Adipocyte (in vitro differentiated cells): ENCODE measurements around the gene CD84.
"Not testable (repeated sequence)": the region's sequence is repeated elsewhere in the genome, so short reads cannot be mapped to it uniquely, and the experiment has no call there.

Source experiments
- DNase-seq: peaks from one replicate; pipeline ENCODE4 v3.0.0-alpha.2; 2015; ENCODE audit warnings: low read depth
- H3K27me3 ChIP-seq: replicated peaks from 2 replicates; pipeline ENCODE4 v1.7.0; 2013; ENCODE audit warnings: mild to moderate bottlenecking, low read length, moderate library complexity; ENCODE audit not compliant: control insufficient read depth, insufficient read depth
- H3K36me3 ChIP-seq: 2 replicates; pipeline ENCODE4 v1.7.0; 2013; ENCODE audit warnings: low read length, mild to moderate bottlenecking, moderate library complexity; ENCODE audit not compliant: control insufficient read depth, insufficient read depth, severe bottlenecking
- H3K4me1 ChIP-seq: 2 replicates; pipeline ENCODE4 v1.7.0; 2013; ENCODE audit warnings: mild to moderate bottlenecking, low read length, moderate library complexity; ENCODE audit not compliant: control insufficient read depth, insufficient read depth
- H3K4me3 ChIP-seq: 2 replicates; pipeline ENCODE4 v1.7.0; 2013; ENCODE audit warnings: mild to moderate bottlenecking, low read length, moderate library complexity
- H3K9ac ChIP-seq: 2 replicates; pipeline ENCODE4 v1.7.0; 2013; ENCODE audit warnings: mild to moderate bottlenecking, low read length, moderate library complexity
- H3K9me3 ChIP-seq: 2 replicates; pipeline ENCODE4 v1.7.0; 2013; ENCODE audit warnings: mild to moderate bottlenecking, low read length, moderate library complexity; ENCODE audit not compliant: control insufficient read depth

Gene CD84

GRCh38 chr1:160520582-160520981 is 58.7 kb downstream of the CD84 start:
- no peaks in the 10 kb centered on the region for H3K27me3 ChIP-seq
- no peak for DNase-seq
- no peaks in the 10 kb centered on the region for H3K4me1 ChIP-seq
- H3K4me3 ChIP-seq = no peak overlapping the region
- H3K9me3 ChIP-seq = no peaks in the 10 kb centered on the region
- H3K9ac ChIP-seq = no peak overlapping the region
- no peaks in the 10 kb centered on the region for H3K36me3 ChIP-seq

DNA sequence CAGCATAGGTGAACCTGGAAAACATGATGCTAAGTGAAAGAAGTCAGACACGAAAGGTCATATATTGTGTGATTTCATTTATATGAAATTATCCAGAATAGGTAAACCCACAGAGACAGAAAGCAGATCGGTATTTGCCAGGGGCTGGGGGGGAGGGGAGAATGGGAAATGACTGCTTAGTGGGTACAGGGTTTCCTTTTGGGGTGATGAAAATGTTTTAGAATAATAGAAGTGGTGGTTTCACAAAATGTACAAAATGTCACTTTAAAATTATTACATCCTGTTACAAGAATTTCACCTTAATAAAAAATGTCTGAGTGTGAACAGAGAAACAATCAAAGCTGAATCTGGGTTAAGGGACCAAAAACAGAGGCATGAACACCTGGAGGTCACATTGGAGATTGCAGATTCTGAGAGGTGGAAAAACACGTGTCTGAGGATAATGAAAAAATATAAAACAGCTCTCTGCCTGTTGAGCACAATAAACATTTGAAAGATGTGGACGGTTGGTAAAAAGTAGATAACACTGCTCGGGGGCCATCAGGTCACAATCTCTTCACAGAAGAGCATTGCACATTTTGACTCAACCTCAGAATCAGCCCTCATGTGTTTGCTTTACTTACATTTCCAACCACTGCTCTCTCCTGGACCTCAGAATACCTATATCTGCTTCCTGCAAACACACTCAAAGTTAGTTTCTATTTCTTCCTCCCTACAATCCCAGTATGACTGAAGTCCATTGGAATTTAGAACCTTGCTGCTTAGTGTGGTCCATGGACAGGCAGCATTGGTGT is 59.5 kb downstream of the CD84 start:
- H3K4me1 ChIP-seq = no peaks in the 10 kb centered on the region
- no peaks in the 10 kb centered on the region for H3K9me3 ChIP-seq
- no peak for DNase-seq
- H3K27me3 ChIP-seq = no peaks in the 10 kb centered on the region
- no peaks in the 10 kb centered on the region for H3K36me3 ChIP-seq
- no peak overlapping the region for H3K4me3 ChIP-seq
- no peak overlapping the region for H3K9ac ChIP-seq

GRCh38 chr1:160517519-160517918 is 61.8 kb downstream of the CD84 start:
- not testable (repeated sequence) for H3K4me1 ChIP-seq, DNase-seq, H3K27me3 ChIP-seq, H3K9ac ChIP-seq, H3K36me3 ChIP-seq, H3K4me3 ChIP-seq
- H3K9me3 ChIP-seq = peaks cover 13% of the 10 kb centered on the region

DNA sequence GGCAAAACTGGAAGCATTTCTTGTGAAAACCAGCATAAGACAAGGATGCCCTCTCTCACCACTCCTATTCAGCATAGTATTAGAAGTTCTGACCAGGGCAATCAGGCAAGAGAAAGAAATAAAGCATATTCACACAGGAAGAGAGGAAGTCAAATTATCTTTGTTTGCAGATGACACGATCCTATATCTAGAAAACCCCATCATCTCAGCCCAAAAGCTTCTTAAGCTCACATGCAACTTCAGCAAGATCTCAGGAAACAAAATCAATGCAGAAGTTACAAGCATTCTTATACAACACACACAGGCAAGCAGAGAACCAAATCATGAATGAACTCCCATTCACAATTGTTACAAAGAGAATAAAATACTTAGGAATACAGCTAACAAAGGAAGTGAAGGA is 63.4 kb downstream of the CD84 start:
- not testable (repeated sequence) for H3K4me1 ChIP-seq, H3K36me3 ChIP-seq, H3K9ac ChIP-seq, H3K4me3 ChIP-seq, H3K27me3 ChIP-seq, DNase-seq
- H3K9me3 ChIP-seq = peaks cover 13% of the 10 kb centered on the region

DNA sequence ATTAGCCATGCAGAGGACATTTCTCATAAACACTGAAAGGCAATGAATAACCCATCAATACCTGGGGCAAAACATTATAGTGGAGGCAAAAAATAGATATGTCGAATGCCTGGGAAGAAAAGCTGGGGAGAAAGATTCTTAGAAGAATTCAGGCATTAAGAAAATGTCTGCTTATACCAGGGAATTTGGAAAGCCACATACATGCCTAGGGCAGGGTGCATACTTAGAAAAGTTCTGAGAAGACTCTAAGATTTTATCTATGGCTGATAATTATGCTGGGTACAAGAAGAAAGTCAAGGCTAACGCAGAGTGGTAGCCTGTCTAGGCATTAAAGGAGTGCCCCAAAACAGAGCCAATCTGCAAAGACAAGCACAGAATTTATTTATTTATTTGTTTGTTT is 74.6 kb downstream of the CD84 start:
- no peak for DNase-seq
- no peaks in the 10 kb centered on the region for H3K36me3 ChIP-seq
- no peaks in the 10 kb centered on the region for H3K4me1 ChIP-seq
- no peak overlapping the region for H3K4me3 ChIP-seq
- H3K9ac ChIP-seq = no peak overlapping the region
- no peaks in the 10 kb centered on the region for H3K27me3 ChIP-seq
- peaks cover 22% of the 10 kb centered on the region for H3K9me3 ChIP-seq

DNA sequence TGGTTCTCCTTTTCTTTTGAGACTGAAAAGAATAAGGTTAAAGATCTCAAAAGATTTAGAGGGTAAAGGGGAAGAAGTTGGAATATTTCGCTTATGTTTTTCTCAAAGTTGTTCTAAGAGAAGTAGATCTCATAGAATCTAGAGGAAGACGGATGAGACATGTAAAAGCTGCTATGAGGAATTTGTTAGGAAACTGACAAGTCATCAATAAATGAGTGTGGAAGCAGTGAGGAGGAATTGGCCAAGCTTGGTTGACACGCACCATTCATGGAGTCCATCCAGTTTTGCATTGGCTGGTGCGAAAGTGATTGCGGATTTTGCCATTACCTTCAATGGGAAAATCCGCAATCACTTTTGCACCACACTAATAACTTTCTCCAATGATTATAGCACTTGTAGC is 76.2 kb downstream of the CD84 start:
- Histone ChIP-seq H3K27me3 (no peaks in the 10 kb centered on the region), H3K9ac (no peak overlapping the region), H3K4me1 (no peaks in the 10 kb centered on the region), H3K9me3 (peaks cover 21% of the 10 kb centered on the region), H3K36me3 (no peaks in the 10 kb centered on the region), H3K4me3 (no peak overlapping the region)
- no peak for DNase-seq

DNA sequence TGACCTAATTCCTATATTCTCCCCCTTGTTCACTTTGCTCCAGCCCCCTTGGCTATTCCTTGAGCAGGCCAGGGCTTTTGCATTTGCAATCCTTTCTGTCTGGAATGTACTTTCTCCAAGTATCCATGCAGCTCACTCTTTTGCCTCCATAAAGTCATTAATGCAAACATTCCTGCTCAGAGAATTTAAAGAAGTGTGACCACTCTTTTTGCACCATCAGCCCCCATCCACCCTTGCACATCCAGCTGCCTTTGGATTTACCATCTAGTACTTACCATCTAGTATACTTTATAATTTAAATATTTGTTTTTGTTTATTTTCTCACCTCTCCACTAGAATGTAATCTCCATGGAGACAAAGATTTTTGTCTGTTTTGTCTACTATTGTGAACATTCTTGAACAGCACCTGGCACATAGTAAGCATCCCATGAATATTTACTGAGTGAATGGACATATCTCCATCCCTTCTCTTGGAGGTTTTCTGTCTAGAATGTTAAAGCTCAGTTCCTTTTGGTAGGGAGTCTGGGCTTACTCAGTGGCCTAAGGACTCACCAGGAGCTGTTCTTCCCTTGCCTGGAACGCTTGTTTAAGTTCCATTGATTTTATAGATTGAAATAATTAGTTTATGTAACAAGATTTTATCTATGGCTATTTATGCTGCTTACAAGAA is 78.8 kb downstream of the CD84 start:
- Histone ChIP-seq H3K4me3 (no peak overlapping the region), H3K4me1 (no peaks in the 10 kb centered on the region), H3K9ac (no peak overlapping the region), H3K36me3 (no peaks in the 10 kb centered on the region), H3K27me3 (no peaks in the 10 kb centered on the region), H3K9me3 (no peaks in the 10 kb centered on the region)
- no peak for DNase-seq

DNA sequence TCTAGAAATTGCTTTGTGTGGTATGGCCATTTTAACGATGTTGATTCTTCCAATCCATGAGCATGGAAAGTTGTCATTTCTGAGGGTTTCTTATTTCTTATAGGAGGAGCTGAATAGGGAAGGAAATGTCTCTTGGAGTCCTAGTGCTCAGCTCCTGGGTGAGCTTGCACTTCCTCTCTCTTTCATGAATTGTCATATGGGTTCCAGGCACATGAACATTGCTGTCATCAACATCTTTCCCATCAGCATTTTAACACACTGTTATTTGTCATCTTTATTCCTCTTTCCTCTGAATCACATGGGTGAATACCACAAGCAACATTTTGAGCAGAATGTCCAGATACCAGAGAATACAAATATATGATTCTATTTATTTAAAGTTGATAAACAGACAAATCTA is 79.7 kb downstream of the CD84 start:
- Histone ChIP-seq H3K4me3 (no peak overlapping the region), H3K9me3 (no peaks in the 10 kb centered on the region), H3K4me1 (no peaks in the 10 kb centered on the region), H3K27me3 (no peaks in the 10 kb centered on the region), H3K9ac (no peak overlapping the region), H3K36me3 (no peaks in the 10 kb centered on the region)
- DNase-seq = no peak

GRCh38 chr1:160498301-160499065 is 80.8 kb downstream of the CD84 start:
- not testable (repeated sequence) for H3K4me3 ChIP-seq, H3K27me3 ChIP-seq, H3K4me1 ChIP-seq, DNase-seq, H3K9me3 ChIP-seq, H3K9ac ChIP-seq, H3K36me3 ChIP-seq

DNA sequence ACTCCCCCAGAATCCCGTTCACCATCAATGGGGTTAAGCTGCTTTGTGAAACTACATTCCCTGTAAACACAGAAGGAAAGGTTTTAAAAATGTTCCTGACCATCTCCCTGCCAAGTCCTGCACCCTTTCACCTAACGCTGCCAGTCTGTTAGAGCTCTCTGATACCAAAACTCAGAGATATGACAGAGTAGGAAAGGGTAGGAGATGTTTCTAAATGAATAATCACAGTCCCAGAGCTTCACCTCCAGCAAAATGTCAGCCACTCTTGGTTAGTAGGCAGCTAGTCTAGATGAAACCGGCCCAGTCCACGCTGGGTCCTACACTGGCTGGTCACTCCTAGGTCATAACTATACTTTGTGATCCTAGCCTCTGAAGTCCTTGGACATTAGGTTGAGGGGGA is 83.0 kb downstream of the CD84 start:
- no peak overlapping the region for H3K4me3 ChIP-seq
- no peaks in the 10 kb centered on the region for H3K4me1 ChIP-seq
- no peak for DNase-seq

GRCh38 chr1:160494620-160495019 is 84.7 kb downstream of the CD84 start:
- DNase-seq = no peak
- no peaks in the 10 kb centered on the region for H3K4me1 ChIP-seq
- no peak overlapping the region for H3K9ac ChIP-seq
- no peaks in the 10 kb centered on the region for H3K27me3 ChIP-seq
- no peaks in the 10 kb centered on the region for H3K36me3 ChIP-seq
- no peaks in the 10 kb centered on the region for H3K9me3 ChIP-seq
- H3K4me3 ChIP-seq = no peak overlapping the region

More for the DNA sequence above, 83.0 kb downstream of the CD84 start:
- Histone ChIP-seq H3K9ac (no peak overlapping the region), H3K36me3 (no peaks in the 10 kb centered on the region), H3K9me3 (no peaks in the 10 kb centered on the region), H3K27me3 (no peaks in the 10 kb centered on the region)
